HEK293 (cell line): ENCODE results near the gene TNIK.

Experiments
- CTCF ChIA-PET: fragments of 350-600 bp; formaldehyde crosslinking; extraction: SDS; loops from one replicate; lab custom pipeline; 2021; ENCODE audit warnings: antibody characterized with exemption; lab: Yijun Ruan, JAX
- POLR2A ChIA-PET: fragments of 300-600 bp; formaldehyde crosslinking; extraction: SDS; loops from one replicate; lab custom pipeline; 2020; ENCODE audit warnings: antibody characterized with exemption, inconsistent platforms; lab: Yijun Ruan, JAX
- H3K27ac ChIP-seq: fragments of 200-500 bp; sonication (Bioruptor generic); 2 replicates; pipeline ENCODE4 v1.5.1; 2014; ENCODE audit warnings: low read depth, low read length, control low read depth, inconsistent platforms; ENCODE audit errors: extremely low read depth
- H3K36me3 ChIP-seq, 2 experiments: fragments of 200-500 bp in 1 of 2; sonication (Bioruptor generic) in 1 of 2; 1 replicate in 1 of 2; 2 replicates in 1 of 2; pipeline ENCODE4 v1.5.1; 2014 to 2017; ENCODE audit warnings: inconsistent platforms in 2 of 2, low read length in 2 of 2; ENCODE audit not compliant: control insufficient read depth in 2 of 2, insufficient read depth in 1 of 2
- H3K4me1 ChIP-seq: fragments of 200-500 bp; sonication (Bioruptor generic); 2 replicates; pipeline ENCODE4 v1.5.1; 2014; ENCODE audit warnings: mild to moderate bottlenecking, low read length, inconsistent platforms; ENCODE audit not compliant: control insufficient read depth, insufficient read depth
- H3K4me3 ChIP-seq: 2 replicates; pipeline ENCODE4 v1.5.1; 2011; ENCODE audit warnings: low read depth, mild to moderate bottlenecking, control low read depth, low read length, moderate library complexity
- H3K9me3 ChIP-seq: fragments of 200-500 bp; sonication (Bioruptor generic); 2 replicates; pipeline ENCODE4 v1.5.1; 2014; ENCODE audit warnings: low read depth, low read length, inconsistent platforms; ENCODE audit not compliant: control insufficient read depth, insufficient read depth
- ZFHX2 ChIP-seq: fragments of 450-650 bp; formaldehyde crosslinking; conservative IDR thresholded peaks from 2 replicates; pipeline ENCODE4 v1.5.1; 2016; ENCODE audit warnings: missing biosample characterization, missing genetic modification characterization
- ZNF10 ChIP-seq: fragments of 450-650 bp; formaldehyde crosslinking; IDR thresholded peaks from 2 replicates; pipeline ENCODE4 v1.5.1; 2017; ENCODE audit warnings: missing biosample characterization, missing genetic modification characterization
- ZNF157 ChIP-seq: fragments of 450-650 bp; formaldehyde crosslinking; IDR thresholded peaks from 2 replicates; pipeline ENCODE4 v1.5.1; 2016; ENCODE audit warnings: missing biosample characterization, missing genetic modification characterization
- ZNF16 ChIP-seq: fragments of 450-650 bp; formaldehyde crosslinking; IDR thresholded peaks from 2 replicates; pipeline ENCODE4 v1.5.1; 2016; ENCODE audit warnings: low read depth, missing biosample characterization, missing genetic modification characterization
- ZNF2 ChIP-seq: fragments of 450-650 bp; formaldehyde crosslinking; IDR thresholded peaks from 2 replicates; pipeline ENCODE4 v1.5.1; 2016; ENCODE audit warnings: missing biosample characterization, missing genetic modification characterization
- ZNF239 ChIP-seq: fragments of 450-650 bp; formaldehyde crosslinking; IDR thresholded peaks from 2 replicates; pipeline ENCODE4 v1.5.1; 2016; ENCODE audit warnings: missing biosample characterization, missing genetic modification characterization
- ZNF335 ChIP-seq: fragments of 450-650 bp; formaldehyde crosslinking; conservative IDR thresholded peaks from 2 replicates; pipeline ENCODE4 v1.5.1; 2016; ENCODE audit warnings: missing biosample characterization, missing genetic modification characterization
- ZNF514 ChIP-seq: fragments of 450-650 bp; formaldehyde crosslinking; IDR thresholded peaks from 2 replicates; pipeline ENCODE4 v1.5.1; 2016; ENCODE audit warnings: missing biosample characterization, missing genetic modification characterization
- ZNF530 ChIP-seq: fragments of 450-650 bp; formaldehyde crosslinking; IDR thresholded peaks from 2 replicates; pipeline ENCODE4 v1.5.1; 2016; ENCODE audit warnings: low read depth, missing biosample characterization, missing genetic modification characterization
- ZNF558 ChIP-seq: fragments of 450-650 bp; formaldehyde crosslinking; IDR thresholded peaks from 2 replicates; pipeline ENCODE4 v1.5.1; 2016; ENCODE audit warnings: missing biosample characterization, missing genetic modification characterization
- ZNF585B ChIP-seq: fragments of 450-650 bp; formaldehyde crosslinking; IDR thresholded peaks from 2 replicates; pipeline ENCODE4 v1.5.1; 2016; ENCODE audit warnings: missing biosample characterization, missing genetic modification characterization
- ZNF596 ChIP-seq: fragments of 450-650 bp; IDR thresholded peaks from 2 replicates; pipeline ENCODE4 v1.5.0; 2018; ENCODE audit warnings: missing biosample characterization, mild to moderate bottlenecking, missing genetic modification characterization, moderate library complexity
- ZNF658 ChIP-seq: fragments of 450-650 bp; formaldehyde crosslinking; IDR thresholded peaks from 2 replicates; pipeline ENCODE4; 2016; ENCODE audit warnings: missing biosample characterization, missing genetic modification characterization
- ZNF76 ChIP-seq: fragments of 450-650 bp; formaldehyde crosslinking; IDR thresholded peaks from 2 replicates; pipeline ENCODE4; 2016; ENCODE audit warnings: low read depth, missing biosample characterization, missing genetic modification characterization, borderline replicate concordance
- ZNF777 ChIP-seq: fragments of 450-650 bp; formaldehyde crosslinking; IDR thresholded peaks from 2 replicates; pipeline ENCODE4 v1.5.1; 2017; ENCODE audit warnings: missing biosample characterization, missing genetic modification characterization, borderline replicate concordance
- ZSCAN23 ChIP-seq: fragments of 450-650 bp; formaldehyde crosslinking; IDR thresholded peaks from 2 replicates; pipeline ENCODE4 v1.5.1; 2016; ENCODE audit warnings: missing biosample characterization, missing genetic modification characterization
- TF ChIP-seq, protein P1 (sequence below): fragments of 450-650 bp; formaldehyde crosslinking; IDR thresholded peaks from 2 replicates; pipeline ENCODE4 v1.5.1; 2016; ENCODE audit warnings: missing biosample characterization, missing genetic modification characterization, borderline replicate concordance

Gene TNIK

GRCh38 chr3:171046760-171047159, 413.4 kb downstream of the TNIK start:
- Histone ChIP-seq H3K27ac (no peak overlapping the region), H3K4me3 (no peak overlapping the region), H3K4me1 (no peaks in the 10 kb centered on the region), H3K9me3 (no peaks in the 10 kb centered on the region), H3K36me3 (no peaks in the 10 kb centered on the region)
- CTCF ChIA-PET, result interaction anchor here (0.6 to 1.6 kb wide), 4 partner anchors 27 to 520 kb away, joined by 3 to 6 read pairs (median 4); no protein-coding TSS in a partner anchor
- POLR2A ChIA-PET, result no interaction called here
- TF ChIP-seq ZNF2 (tag by site-specific recombination), result no peak
- no peak for TF ChIP-seq ZSCAN23 (tag by site-specific recombination)
- TF ChIP-seq ZNF76 (tag by site-specific recombination), result no peak
- no peak for TF ChIP-seq ZNF777 (tag by site-specific recombination)
- no peak for TF ChIP-seq ZNF16 (tag by site-specific recombination)
- TF ChIP-seq ZNF239, result no peak
- no peak for TF ChIP-seq ZNF585B (tag by site-specific recombination)
- TF ChIP-seq ZNF658, result no peak
- no peak for TF ChIP-seq ZNF157 (tag by site-specific recombination)
- TF ChIP-seq ZNF558 (tag by site-specific recombination), result no peak
- no peak for TF ChIP-seq ZNF530 (tag by site-specific recombination)
- TF ChIP-seq ZNF596 (tag by site-specific recombination), result no peak
- TF ChIP-seq ZNF335 (tag by site-specific recombination), result no peak
- TF ChIP-seq ZFHX2 (tag by site-specific recombination), result no peak
- no peak for TF ChIP-seq ZNF514 (tag by site-specific recombination)

DNA sequence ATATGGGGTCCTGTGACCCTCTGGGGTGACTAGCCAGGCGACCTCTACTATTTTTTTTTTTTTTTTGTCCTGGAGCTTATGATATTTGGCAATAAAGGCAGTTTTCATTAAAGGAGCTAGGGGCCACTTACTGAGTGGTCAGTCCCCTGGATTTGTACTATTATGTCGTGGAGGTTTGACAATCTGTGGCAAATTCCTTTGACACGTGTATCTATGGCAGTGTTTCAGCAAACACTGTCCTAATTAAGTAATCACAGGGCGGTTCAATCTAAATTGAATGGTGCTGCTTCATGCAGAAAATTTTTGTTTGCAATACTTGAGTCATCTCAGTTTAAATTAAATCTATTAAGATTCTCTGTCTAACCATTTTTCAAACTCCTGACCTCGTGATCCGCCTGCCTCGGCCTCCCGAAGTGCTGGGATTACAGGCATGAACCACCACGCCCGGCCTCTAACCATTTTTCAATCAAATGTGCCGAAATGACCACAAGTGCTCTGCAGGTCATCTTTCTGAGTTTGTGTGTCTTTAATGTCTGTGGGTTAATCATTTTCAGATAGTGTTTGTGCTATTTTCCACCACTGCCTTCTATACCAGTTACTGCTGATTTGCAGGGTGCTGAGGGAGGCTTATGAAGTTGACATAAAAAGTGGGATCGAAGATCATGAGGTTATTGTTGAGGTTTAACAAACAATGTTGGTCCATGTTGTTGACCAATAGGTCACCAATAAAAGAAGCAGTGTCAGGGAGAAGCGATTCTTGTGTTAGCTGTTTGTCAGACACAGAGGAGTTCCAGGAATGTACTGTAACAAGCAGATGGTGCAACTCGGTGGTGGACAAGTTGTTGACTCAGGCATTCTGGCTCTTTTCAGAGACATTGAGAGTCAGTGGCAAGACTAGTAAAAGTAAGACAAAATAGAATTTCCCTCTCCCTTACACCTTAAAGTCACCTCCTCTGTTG, 415.1 kb downstream of the TNIK start:
- Histone ChIP-seq H3K4me3 (no peak overlapping the region), H3K36me3 (no peaks in the 10 kb centered on the region), H3K4me1 (no peaks in the 10 kb centered on the region), H3K9me3 (no peaks in the 10 kb centered on the region), H3K27ac (no peak overlapping the region)
- POLR2A ChIA-PET, result interaction anchor here (0.6 kb wide), 1 partner anchor 605 kb away, joined by 3 read pairs; no protein-coding TSS in a partner anchor
- CTCF ChIA-PET, result interaction anchor here (0.6 to 1.4 kb wide), 2 partner anchors 83 to 141 kb away, joined by 4 to 9 read pairs; no protein-coding TSS in a partner anchor
- TF ChIP-seq ZNF10 (tag by site-specific recombination), result no peak
- TF ChIP-seq, protein P1, sequence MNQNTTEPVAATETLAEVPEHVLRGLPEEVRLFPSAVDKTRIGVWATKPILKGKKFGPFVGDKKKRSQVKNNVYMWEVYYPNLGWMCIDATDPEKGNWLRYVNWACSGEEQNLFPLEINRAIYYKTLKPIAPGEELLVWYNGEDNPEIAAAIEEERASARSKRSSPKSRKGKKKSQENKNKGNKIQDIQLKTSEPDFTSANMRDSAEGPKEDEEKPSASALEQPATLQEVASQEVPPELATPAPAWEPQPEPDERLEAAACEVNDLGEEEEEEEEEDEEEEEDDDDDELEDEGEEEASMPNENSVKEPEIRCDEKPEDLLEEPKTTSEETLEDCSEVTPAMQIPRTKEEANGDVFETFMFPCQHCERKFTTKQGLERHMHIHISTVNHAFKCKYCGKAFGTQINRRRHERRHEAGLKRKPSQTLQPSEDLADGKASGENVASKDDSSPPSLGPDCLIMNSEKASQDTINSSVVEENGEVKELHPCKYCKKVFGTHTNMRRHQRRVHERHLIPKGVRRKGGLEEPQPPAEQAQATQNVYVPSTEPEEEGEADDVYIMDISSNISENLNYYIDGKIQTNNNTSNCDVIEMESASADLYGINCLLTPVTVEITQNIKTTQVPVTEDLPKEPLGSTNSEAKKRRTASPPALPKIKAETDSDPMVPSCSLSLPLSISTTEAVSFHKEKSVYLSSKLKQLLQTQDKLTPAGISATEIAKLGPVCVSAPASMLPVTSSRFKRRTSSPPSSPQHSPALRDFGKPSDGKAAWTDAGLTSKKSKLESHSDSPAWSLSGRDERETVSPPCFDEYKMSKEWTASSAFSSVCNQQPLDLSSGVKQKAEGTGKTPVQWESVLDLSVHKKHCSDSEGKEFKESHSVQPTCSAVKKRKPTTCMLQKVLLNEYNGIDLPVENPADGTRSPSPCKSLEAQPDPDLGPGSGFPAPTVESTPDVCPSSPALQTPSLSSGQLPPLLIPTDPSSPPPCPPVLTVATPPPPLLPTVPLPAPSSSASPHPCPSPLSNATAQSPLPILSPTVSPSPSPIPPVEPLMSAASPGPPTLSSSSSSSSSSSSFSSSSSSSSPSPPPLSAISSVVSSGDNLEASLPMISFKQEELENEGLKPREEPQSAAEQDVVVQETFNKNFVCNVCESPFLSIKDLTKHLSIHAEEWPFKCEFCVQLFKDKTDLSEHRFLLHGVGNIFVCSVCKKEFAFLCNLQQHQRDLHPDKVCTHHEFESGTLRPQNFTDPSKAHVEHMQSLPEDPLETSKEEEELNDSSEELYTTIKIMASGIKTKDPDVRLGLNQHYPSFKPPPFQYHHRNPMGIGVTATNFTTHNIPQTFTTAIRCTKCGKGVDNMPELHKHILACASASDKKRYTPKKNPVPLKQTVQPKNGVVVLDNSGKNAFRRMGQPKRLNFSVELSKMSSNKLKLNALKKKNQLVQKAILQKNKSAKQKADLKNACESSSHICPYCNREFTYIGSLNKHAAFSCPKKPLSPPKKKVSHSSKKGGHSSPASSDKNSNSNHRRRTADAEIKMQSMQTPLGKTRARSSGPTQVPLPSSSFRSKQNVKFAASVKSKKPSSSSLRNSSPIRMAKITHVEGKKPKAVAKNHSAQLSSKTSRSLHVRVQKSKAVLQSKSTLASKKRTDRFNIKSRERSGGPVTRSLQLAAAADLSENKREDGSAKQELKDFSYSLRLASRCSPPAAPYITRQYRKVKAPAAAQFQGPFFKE, result no peak
